ENCODE results near the gene IL21R. TPM values are rescaled to one million over a fixed set of nuclear protein-coding genes. Genes with fewer than 3 reads are reported as not detected.
A peak's percentile ranks its signal among the peaks of the same experiment; 100 is the strongest.

IL21R gene
- total RNA-seq, 1 experiment from 2014 or later, result not detected

DNA sequence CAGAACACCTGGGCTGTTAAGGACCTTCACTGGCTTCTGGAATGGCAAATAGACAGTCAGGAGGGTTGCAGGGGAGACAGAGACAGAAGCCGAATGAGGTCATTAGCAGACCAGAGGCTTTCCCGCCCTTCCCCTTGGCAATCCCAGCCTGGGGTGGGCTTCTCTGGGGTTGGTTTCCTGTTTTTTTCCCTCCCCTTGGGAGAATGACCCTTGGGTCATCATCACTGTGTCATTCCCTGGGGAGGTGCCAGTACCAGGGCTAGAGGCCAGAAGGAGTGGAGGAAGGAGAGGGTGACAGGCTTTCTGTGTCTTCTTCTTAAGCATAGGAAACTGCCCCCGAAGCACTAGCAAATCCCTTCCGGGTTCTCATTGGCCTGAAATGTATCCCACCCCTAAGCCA lies 42.9 kb upstream of the IL21R start:
- CTCF ChIA-PET, result no interaction called here
- no TSS peak for BruUV-seq (replicated peaks)

DNA sequence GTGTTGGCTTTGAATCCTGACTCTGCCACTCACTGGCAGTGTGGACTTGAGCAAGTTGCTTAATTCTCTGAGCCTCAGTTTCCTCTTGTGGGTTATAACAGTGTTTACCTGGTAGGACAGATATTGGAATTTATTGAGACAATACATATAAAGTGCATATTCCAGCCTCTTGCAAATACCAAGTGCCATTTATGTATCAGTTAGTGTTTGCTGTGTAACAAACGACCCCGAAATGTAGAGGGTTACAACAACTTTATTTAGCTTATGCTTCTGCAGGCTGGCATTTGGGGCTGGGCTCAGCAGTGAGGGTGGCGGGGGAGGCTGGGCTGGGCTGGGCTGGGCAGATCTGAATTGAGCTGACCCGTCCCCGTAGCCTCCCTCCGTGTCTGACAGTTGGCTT lies 42.4 kb upstream of the IL21R start:
- no peaks in the 10 kb centered on the region for H3K9me3 Mint-ChIP-seq (ENCODE audit: low read depth, unreplicated experiment)
- H3K4me3 Mint-ChIP-seq (ENCODE audit: low read depth, unreplicated experiment), result no peak overlapping the region
- H3K36me3 Mint-ChIP-seq (ENCODE audit: insufficient read depth, unreplicated experiment), result peaks cover 87% of the 10 kb centered on the region
- TF ChIP-seq, protein P1, sequence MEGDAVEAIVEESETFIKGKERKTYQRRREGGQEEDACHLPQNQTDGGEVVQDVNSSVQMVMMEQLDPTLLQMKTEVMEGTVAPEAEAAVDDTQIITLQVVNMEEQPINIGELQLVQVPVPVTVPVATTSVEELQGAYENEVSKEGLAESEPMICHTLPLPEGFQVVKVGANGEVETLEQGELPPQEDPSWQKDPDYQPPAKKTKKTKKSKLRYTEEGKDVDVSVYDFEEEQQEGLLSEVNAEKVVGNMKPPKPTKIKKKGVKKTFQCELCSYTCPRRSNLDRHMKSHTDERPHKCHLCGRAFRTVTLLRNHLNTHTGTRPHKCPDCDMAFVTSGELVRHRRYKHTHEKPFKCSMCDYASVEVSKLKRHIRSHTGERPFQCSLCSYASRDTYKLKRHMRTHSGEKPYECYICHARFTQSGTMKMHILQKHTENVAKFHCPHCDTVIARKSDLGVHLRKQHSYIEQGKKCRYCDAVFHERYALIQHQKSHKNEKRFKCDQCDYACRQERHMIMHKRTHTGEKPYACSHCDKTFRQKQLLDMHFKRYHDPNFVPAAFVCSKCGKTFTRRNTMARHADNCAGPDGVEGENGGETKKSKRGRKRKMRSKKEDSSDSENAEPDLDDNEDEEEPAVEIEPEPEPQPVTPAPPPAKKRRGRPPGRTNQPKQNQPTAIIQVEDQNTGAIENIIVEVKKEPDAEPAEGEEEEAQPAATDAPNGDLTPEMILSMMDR (IDR thresholded peaks at IDR 0.05; ENCODE audit: unreplicated experiment), result no peak
- H3K27ac Mint-ChIP-seq (ENCODE audit: unreplicated experiment), result no peak overlapping the region
- intact Hi-C loops (cut with micrococcal nuclease; ENCODE audit: unreplicated experiment), result loop anchor here (10.0 kb wide), 1 partner anchor 275 kb away; no protein-coding TSS in a partner anchor
- CTCF ChIA-PET, result no interaction called here
- H3K27me3 Mint-ChIP-seq (ENCODE audit: unreplicated experiment), result no peaks in the 10 kb centered on the region
- no peak for DNase-seq
- no TSS peak for BruUV-seq (replicated peaks)
- peaks cover 14% of the 10 kb centered on the region for H3K4me1 Mint-ChIP-seq (ENCODE audit: low read depth, unreplicated experiment)

More for the DNA sequence above, 42.9 kb upstream of the IL21R start:
- intact Hi-C loops (cut with micrococcal nuclease; ENCODE audit: unreplicated experiment), result no loop called here
- Mint-ChIP-seq H3K4me1 (ENCODE audit: low read depth, unreplicated experiment) (peaks cover 9% of the 10 kb centered on the region), H3K4me3 (ENCODE audit: low read depth, unreplicated experiment) (no peak overlapping the region), H3K27me3 (ENCODE audit: unreplicated experiment) (no peaks in the 10 kb centered on the region), H3K27ac (ENCODE audit: unreplicated experiment) (no peak overlapping the region), H3K36me3 (ENCODE audit: insufficient read depth, unreplicated experiment) (peaks cover 86% of the 10 kb centered on the region), H3K9me3 (ENCODE audit: low read depth, unreplicated experiment) (no peaks in the 10 kb centered on the region)
- TF ChIP-seq, protein P1 (IDR thresholded peaks at IDR 0.05; ENCODE audit: unreplicated experiment), result no peak
- DNase-seq, result no peak

DNA sequence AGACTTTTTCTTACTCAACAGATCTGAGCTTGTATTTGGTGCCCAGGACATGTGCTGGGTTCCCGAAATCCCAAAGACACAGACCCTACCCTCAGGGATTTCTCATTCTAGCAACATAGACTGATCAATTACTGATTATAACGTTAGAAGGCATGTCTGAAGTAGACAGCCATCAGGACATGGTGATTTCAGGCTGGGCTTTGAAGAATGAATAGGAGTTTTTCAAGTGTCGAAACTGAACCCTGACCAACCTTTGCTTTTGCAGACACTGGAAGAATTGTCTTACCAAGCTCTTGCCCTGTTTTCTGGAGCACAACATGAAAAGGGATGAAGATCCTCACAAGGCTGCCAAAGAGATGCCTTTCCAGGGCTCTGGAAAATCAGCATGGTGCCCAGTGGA lies 40.0 kb upstream of the IL21R start:
- Mint-ChIP-seq H3K27me3 (ENCODE audit: unreplicated experiment) (no peaks in the 10 kb centered on the region), H3K4me1 (ENCODE audit: low read depth, unreplicated experiment) (peaks cover 27% of the 10 kb centered on the region), H3K4me3 (ENCODE audit: low read depth, unreplicated experiment) (no peak overlapping the region), H3K9me3 (ENCODE audit: low read depth, unreplicated experiment) (no peaks in the 10 kb centered on the region), H3K27ac (ENCODE audit: unreplicated experiment) (peak overlapping the region; percentile 7), H3K36me3 (ENCODE audit: insufficient read depth, unreplicated experiment) (peaks cover 88% of the 10 kb centered on the region)
- TF ChIP-seq, protein P1 (IDR thresholded peaks at IDR 0.05; ENCODE audit: unreplicated experiment), result no peak
- no peak for DNase-seq
- no TSS peak for BruUV-seq (replicated peaks)
- intact Hi-C loops (cut with micrococcal nuclease; ENCODE audit: unreplicated experiment), result loop anchor here (10.0 kb wide), 1 partner anchor 277 kb away; no protein-coding TSS in a partner anchor
- CTCF ChIA-PET, result interaction anchor here (0.7 kb wide), 1 partner anchor 309 kb away, joined by 3 read pairs; no protein-coding TSS in a partner anchor

- Mint-ChIP-seq H3K27ac (ENCODE audit: unreplicated experiment) (peak overlapping the region; percentile 7), H3K4me3 (ENCODE audit: low read depth, unreplicated experiment) (no peak overlapping the region), H3K9me3 (ENCODE audit: low read depth, unreplicated experiment) (no peaks in the 10 kb centered on the region), H3K4me1 (ENCODE audit: low read depth, unreplicated experiment) (peaks cover 27% of the 10 kb centered on the region), H3K27me3 (ENCODE audit: unreplicated experiment) (no peaks in the 10 kb centered on the region), H3K36me3 (ENCODE audit: insufficient read depth, unreplicated experiment) (peaks cover 89% of the 10 kb centered on the region)
- intact Hi-C loops (cut with micrococcal nuclease; ENCODE audit: unreplicated experiment), result loop anchor here (10.0 kb wide), 1 partner anchor 278 kb away; no protein-coding TSS in a partner anchor
- TF ChIP-seq, protein P1 (IDR thresholded peaks at IDR 0.05; ENCODE audit: unreplicated experiment), result no peak
- no TSS peak for BruUV-seq (replicated peaks)
- CTCF ChIA-PET, result no interaction called here
- no peak for DNase-seq
These were observed 39.3 kb upstream of the IL21R start for GRCh38 chr16:27362570-27363245.

All from Calu3 (cell line).